ENCODE measurements around the gene GOLGA8J. TPM values are rescaled to one million over a fixed set of nuclear protein-coding genes. Genes with fewer than 3 reads are reported as not detected.
"Not testable (repeated sequence)": the region's sequence is repeated elsewhere in the genome, so short reads cannot be mapped to it uniquely, and the experiment has no call there.

Gene GOLGA8J
- total RNA-seq, 1 experiment from 2014 or later: not detected

DNA sequence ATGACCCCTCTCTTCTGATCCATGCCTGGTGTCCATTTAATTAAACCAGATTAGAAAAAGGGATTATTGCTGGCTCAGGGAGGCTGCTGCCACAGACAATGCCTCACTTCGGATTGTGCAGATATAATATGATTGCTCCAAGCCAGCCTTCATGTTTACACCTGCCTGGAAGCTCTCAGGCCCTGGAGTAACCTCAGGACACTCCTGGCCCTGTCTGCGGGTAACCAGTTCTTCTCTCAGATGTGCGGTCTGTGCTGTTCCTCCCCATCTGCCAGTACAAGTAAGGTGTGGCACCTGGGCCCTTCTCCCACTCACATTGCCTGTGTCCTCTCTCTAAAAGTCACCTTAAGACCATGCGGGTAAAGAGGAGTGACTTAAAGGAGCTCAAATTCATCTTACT is 8.8 kb upstream of the GOLGA8J start:
- H3K27me3 ChIP-seq (ENCODE audit: insufficient read depth, low read length): no peaks in the 10 kb centered on the region
- no peak overlapping the region for H3K4me2 ChIP-seq (ENCODE audit: low read length)
- no peak overlapping the region for H2AFZ ChIP-seq (ENCODE audit: low read depth, low read length, poor library complexity, severe bottlenecking)
- TF ChIP-seq MAX (IDR thresholded peaks at IDR 0.05) (no peak), SP1 (IDR thresholded peaks at IDR 0.05; ENCODE audit: low read depth) (no peak), ZFX (IDR thresholded peaks at IDR 0.05) (no peak), EGR1 (IDR thresholded peaks at IDR 0.05; ENCODE audit: low read depth) (no peak), POLR2A (IDR thresholded peaks at IDR 0.05; ENCODE audit: borderline replicate concordance, extremely low read depth, insufficient read depth, insufficient read length) (no peak), REST (IDR thresholded peaks at IDR 0.05; ENCODE audit: low read depth) (no peak), TCF7L2 (IDR thresholded peaks at IDR 0.05; ENCODE audit: borderline replicate concordance, extremely low read depth, insufficient read depth, insufficient read length) (no peak), JUND (IDR thresholded peaks at IDR 0.05) (no peak), FOSL1 (IDR thresholded peaks at IDR 0.05; ENCODE audit: low read depth) (no peak), EZH2phosphoT487 (IDR thresholded peaks at IDR 0.05; ENCODE audit: borderline replicate concordance) (no peak), POLR2AphosphoS5 (IDR thresholded peaks at IDR 0.05; ENCODE audit: low read depth, low read length) (no peak), RAD21 (IDR thresholded peaks at IDR 0.05; ENCODE audit: low read depth) (no peak), CEBPB (IDR thresholded peaks at IDR 0.05; ENCODE audit: low read depth) (no peak), SIN3A (IDR thresholded peaks at IDR 0.05; ENCODE audit: low read depth) (no peak), ELF1 (IDR thresholded peaks at IDR 0.05; ENCODE audit: borderline replicate concordance, low read depth) (no peak), SRF (IDR thresholded peaks at IDR 0.05; ENCODE audit: low read depth) (no peak), CBX3 (IDR thresholded peaks at IDR 0.05; ENCODE audit: low read depth) (no peak), ZNF274 (IDR thresholded peaks at IDR 0.05; ENCODE audit: low read depth, low read length) (no peak), EZH2 (IDR thresholded peaks at IDR 0.05) (no peak)
- TF ChIP-seq, protein P1, sequence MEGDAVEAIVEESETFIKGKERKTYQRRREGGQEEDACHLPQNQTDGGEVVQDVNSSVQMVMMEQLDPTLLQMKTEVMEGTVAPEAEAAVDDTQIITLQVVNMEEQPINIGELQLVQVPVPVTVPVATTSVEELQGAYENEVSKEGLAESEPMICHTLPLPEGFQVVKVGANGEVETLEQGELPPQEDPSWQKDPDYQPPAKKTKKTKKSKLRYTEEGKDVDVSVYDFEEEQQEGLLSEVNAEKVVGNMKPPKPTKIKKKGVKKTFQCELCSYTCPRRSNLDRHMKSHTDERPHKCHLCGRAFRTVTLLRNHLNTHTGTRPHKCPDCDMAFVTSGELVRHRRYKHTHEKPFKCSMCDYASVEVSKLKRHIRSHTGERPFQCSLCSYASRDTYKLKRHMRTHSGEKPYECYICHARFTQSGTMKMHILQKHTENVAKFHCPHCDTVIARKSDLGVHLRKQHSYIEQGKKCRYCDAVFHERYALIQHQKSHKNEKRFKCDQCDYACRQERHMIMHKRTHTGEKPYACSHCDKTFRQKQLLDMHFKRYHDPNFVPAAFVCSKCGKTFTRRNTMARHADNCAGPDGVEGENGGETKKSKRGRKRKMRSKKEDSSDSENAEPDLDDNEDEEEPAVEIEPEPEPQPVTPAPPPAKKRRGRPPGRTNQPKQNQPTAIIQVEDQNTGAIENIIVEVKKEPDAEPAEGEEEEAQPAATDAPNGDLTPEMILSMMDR (IDR thresholded peaks at IDR 0.05 in 2 of 3, conservative IDR thresholded peaks at IDR 0.05 in 1 of 3; ENCODE audit: borderline replicate concordance in 1 of 3, insufficient read depth in 1 of 3, low read depth in 2 of 3, low read length in 2 of 3): no peak
- H3K36me3 ChIP-seq (ENCODE audit: control insufficient read depth in 1 of 2, insufficient read depth in 2 of 2, low read length in 2 of 2): no peaks in the 10 kb centered on the region
- ChIA-PET CTCF (interaction anchor here (1.4 to 3.3 kb wide), 4 partner anchors 132 to 934 kb away, joined by 3 to 11 read pairs (median 6); no protein-coding TSS in a partner anchor), RAD21 (ENCODE audit: low non-redundant PET in 1 of 2, low total read pairs in 2 of 2, uncharacterized antibody in 2 of 2, unreplicated experiment in 2 of 2) (no interaction called here), POLR2A (no interaction called here)
- ATAC-seq (no peak), DNase-seq (ENCODE audit: low read depth, low spot score) (no peak)
- BruUV-seq (replicated peaks): no TSS peak
- no peaks in the 10 kb centered on the region for H3K9me3 ChIP-seq (ENCODE audit: control insufficient read depth in 1 of 2, insufficient read depth in 1 of 2, low read depth in 1 of 2, low read length in 2 of 2)
- no peaks in the 10 kb centered on the region for H3K79me2 ChIP-seq (ENCODE audit: insufficient read depth, low read length)
- intact Hi-C loops (cut with micrococcal nuclease): no loop called here
- no peak overlapping the region for H3K9ac ChIP-seq (ENCODE audit: low read length)
- H3K27ac ChIP-seq (ENCODE audit: low read depth, low read length): no peak overlapping the region
- H3K9me2 ChIP-seq (ENCODE audit: insufficient read depth): no peaks in the 10 kb centered on the region
- H3K4me1 ChIP-seq (ENCODE audit: control insufficient read depth in 1 of 2, insufficient read depth in 2 of 2, low read length in 2 of 2): 0 out of 4 replicates have a peak, but pooled peaks cover 0 to 2% of the 10 kb centered on the region in 2 experiments
- no peak overlapping the region for H3K4me3 ChIP-seq (replicated peaks in 1 of 2; ENCODE audit: low read depth in 1 of 2, low read length in 2 of 2)
- no peaks in the 10 kb centered on the region for H4K20me1 ChIP-seq (ENCODE audit: insufficient read depth)

GRCh38 chr15:30080816-30081215 is 1.9 kb upstream of the GOLGA8J start:
- H3K79me2 ChIP-seq (ENCODE audit: insufficient read depth, low read length); H3K9me2 ChIP-seq (ENCODE audit: insufficient read depth); H3K4me2 ChIP-seq (ENCODE audit: low read length); DNase-seq (ENCODE audit: low read depth, low spot score); BruUV-seq (replicated peaks); H4K20me1 ChIP-seq (ENCODE audit: insufficient read depth); H3K27me3 ChIP-seq (ENCODE audit: insufficient read depth, low read length); H2AFZ ChIP-seq (ENCODE audit: low read depth, low read length, poor library complexity, severe bottlenecking); ATAC-seq; H3K9ac ChIP-seq (ENCODE audit: low read length); H3K4me3 ChIP-seq (replicated peaks in 1 of 2; ENCODE audit: low read depth in 1 of 2, low read length in 2 of 2); H3K36me3 ChIP-seq (ENCODE audit: control insufficient read depth in 1 of 2, insufficient read depth in 2 of 2, low read length in 2 of 2); RAD21 ChIA-PET (ENCODE audit: low non-redundant PET in 1 of 2, low total read pairs in 2 of 2, uncharacterized antibody in 2 of 2, unreplicated experiment in 2 of 2); CTCF ChIA-PET; H3K9me3 ChIP-seq (ENCODE audit: control insufficient read depth in 1 of 2, insufficient read depth in 1 of 2, low read depth in 1 of 2, low read length in 2 of 2); H3K27ac ChIP-seq (ENCODE audit: low read depth, low read length); intact Hi-C loops (cut with micrococcal nuclease); H3K4me1 ChIP-seq (ENCODE audit: control insufficient read depth in 1 of 2, insufficient read depth in 2 of 2, low read length in 2 of 2); POLR2A ChIA-PET: not testable (repeated sequence)

Data from HCT116 (cell line).